ES-I3 (cell line): Measurements from ENCODE around the gene PCDHGC3.

Source experiments
- H3K36me3 ChIP-seq: 2 replicates; pipeline ENCODE4 v1.6.1; 2013; ENCODE audit warnings: mild to moderate bottlenecking, low read length, control low read depth, moderate library complexity; ENCODE audit not compliant: insufficient read depth
- H3K4me1 ChIP-seq: 2 replicates; pipeline ENCODE4 v1.6.1; 2013; ENCODE audit warnings: mild to moderate bottlenecking, control low read depth, low read length; ENCODE audit not compliant: insufficient read depth
- H3K9ac ChIP-seq: 2 replicates; pipeline ENCODE4 v1.6.1; 2013; ENCODE audit warnings: low read depth, mild to moderate bottlenecking, low read length, moderate library complexity
- H3K9me3 ChIP-seq: 2 replicates; pipeline ENCODE4 v1.6.1; 2013; ENCODE audit warnings: mild to moderate bottlenecking, low read length, moderate library complexity; ENCODE audit not compliant: control insufficient read depth, insufficient read depth

Gene PCDHGC3

GRCh38 chr5:141490771-141491170, 15.0 kb downstream of the PCDHGC3 start:
- Histone ChIP-seq H3K36me3 (no peaks in the 10 kb centered on the region), H3K9me3 (no peaks in the 10 kb centered on the region), H3K4me1 (peaks cover 27% of the 10 kb centered on the region), H3K9ac (no peak overlapping the region)

- Histone ChIP-seq H3K9me3 (no peaks in the 10 kb centered on the region), H3K4me1 (peaks cover 31% of the 10 kb centered on the region), H3K36me3 (no peaks in the 10 kb centered on the region), H3K9ac (no peak overlapping the region)
Observed at GRCh38 chr5:141491323-141492167, 15.8 kb downstream of the PCDHGC3 start.

DNA sequence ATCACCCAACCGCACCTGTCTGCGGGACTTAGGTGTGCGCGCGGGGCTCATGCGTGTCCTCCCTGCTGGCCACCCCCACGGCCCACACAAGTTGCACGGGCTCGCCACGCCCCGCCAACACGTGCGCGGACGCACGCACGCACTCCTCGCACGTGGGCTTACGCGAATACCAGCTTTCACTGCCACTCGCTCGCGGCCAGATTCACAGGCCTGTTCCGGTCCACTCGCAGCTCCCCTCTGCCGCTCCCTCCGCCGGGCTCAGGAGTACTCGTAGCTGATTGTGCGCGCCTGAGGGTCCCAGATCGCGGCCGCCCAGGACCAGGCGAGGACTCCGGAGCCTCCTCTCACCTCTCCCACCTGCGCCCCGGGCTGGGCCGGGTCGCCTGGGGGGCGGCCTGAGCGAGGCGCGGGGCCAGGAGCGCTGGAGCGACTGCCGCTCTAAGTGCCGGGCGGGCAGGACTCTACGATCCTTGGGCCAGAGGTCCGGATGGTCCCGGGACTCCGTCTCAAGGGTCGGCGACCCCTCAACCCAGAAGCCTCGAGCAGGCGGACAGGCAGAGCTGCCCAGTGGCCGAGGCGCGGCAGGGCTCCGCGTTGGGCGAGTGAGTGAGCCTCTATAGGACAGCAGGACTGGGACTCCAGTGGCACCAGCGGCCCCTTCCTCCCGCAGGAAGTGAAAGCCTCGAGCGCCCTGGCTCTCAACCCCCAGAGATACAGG, 16.6 kb downstream of the PCDHGC3 start:
- Histone ChIP-seq H3K4me1 (peaks cover 31% of the 10 kb centered on the region), H3K36me3 (no peaks in the 10 kb centered on the region), H3K9me3 (no peaks in the 10 kb centered on the region), H3K9ac (no peak overlapping the region)

DNA sequence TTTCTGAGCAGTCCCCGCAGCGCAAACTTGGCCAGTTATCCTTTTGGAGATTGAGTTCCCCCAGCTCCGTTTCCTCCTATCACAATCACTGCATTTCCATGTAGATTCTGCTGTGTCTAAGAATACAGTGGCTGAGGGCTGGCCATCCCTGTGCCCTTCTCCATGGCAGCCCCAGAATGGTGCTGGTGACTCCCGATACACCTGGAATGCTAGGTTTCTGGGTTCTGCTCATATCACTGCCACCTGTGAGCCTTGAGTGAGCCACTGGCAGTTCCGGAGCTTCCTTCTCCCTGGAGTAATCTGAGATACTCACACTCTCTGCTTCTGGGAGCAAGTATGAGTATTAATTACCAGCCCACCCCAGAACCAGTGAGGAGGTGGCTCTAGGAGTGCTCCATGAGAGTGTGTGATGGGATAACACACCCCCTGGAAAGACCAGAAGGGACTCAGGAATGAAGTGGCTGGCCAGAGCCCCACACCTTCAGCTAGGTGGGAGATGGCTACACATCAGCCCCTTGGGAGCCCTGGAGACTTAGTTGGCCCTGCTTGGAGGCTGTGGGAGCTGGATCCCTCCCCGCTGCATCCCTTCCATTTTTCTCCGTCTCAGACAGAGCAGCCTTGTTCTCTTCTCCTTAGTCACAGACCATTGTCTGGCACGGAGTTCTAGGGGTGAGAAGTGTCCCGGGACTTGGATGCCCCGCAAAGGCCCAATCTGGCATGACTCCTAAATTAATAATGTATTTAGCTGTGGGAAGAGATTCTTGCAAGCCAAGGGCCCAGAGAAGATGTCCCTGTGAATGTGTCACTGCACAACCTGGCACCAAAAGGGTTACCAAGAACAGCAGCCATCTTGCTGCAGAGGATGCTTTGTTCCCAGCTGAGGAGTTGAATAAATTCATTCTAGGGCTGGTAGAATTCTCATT, 18.0 kb downstream of the PCDHGC3 start:
- peak overlapping the region; percentile 56; the same call in 1 of the 2 replicates for H3K9ac ChIP-seq
- H3K36me3 ChIP-seq = no peaks in the 10 kb centered on the region
- H3K9me3 ChIP-seq = no peaks in the 10 kb centered on the region
- peaks cover 22% of the 10 kb centered on the region for H3K4me1 ChIP-seq

DNA sequence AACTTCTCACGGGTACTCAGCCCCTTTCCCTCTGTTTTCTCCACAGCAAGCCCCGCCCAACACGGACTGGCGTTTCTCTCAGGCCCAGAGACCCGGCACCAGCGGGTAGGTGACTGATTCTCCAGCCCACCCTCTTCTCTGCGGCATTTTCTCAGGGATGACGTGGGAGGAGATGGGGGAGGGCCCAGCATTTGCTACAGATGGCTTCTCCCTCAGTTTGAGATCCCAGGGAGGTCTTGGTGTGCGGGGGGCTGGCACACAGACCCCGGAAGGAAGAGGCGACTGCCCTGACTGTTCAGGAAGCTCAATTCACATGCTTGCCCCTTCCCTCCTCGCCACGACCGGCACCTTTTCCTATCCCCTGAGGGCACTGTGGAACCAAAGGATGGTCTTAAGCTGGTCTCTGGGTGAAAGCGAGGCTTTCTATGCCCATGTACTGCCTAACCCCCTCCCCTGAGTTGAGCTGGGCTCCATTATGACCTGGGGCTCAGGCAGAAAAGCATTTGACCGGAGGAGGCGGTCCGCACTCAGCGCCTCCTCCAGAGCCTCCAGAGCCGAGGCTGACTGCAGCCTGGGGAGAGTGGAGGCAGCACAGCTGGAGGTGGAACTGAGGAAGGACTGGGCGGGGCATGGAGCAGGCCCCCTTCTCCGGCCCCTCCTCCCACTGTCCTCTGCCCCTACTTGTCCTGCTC, 19.1 kb downstream of the PCDHGC3 start:
- peak overlapping the region; percentile 56 for H3K9ac ChIP-seq
- H3K9me3 ChIP-seq = no peaks in the 10 kb centered on the region
- H3K4me1 ChIP-seq = peaks cover 18% of the 10 kb centered on the region
- H3K36me3 ChIP-seq = no peaks in the 10 kb centered on the region

GRCh38 chr5:141495453-141495811, 19.7 kb downstream of the PCDHGC3 start:
- H3K9ac ChIP-seq = peak overlapping the region; percentile 56
- H3K9me3 ChIP-seq = no peaks in the 10 kb centered on the region
- H3K4me1 ChIP-seq = peaks cover 18% of the 10 kb centered on the region
- H3K36me3 ChIP-seq = no peaks in the 10 kb centered on the region

GRCh38 chr5:141496038-141496437, 20.3 kb downstream of the PCDHGC3 start:
- Histone ChIP-seq H3K9ac (no peak overlapping the region; the same call in 1 of the 2 replicates), H3K4me1 (peaks cover 18% of the 10 kb centered on the region), H3K9me3 (no peaks in the 10 kb centered on the region), H3K36me3 (no peaks in the 10 kb centered on the region)

GRCh38 chr5:141501761-141502160, 26.0 kb downstream of the PCDHGC3 start:
- no peaks in the 10 kb centered on the region for H3K9me3 ChIP-seq
- H3K4me1 ChIP-seq = no peaks in the 10 kb centered on the region
- H3K9ac ChIP-seq = no peak overlapping the region
- H3K36me3 ChIP-seq = no peaks in the 10 kb centered on the region

GRCh38 chr5:141503681-141504080, 27.9 kb downstream of the PCDHGC3 start:
- Histone ChIP-seq H3K9me3 (no peaks in the 10 kb centered on the region), H3K4me1 (peaks cover 11% of the 10 kb centered on the region), H3K9ac (no peak overlapping the region), H3K36me3 (no peaks in the 10 kb centered on the region)

- peaks cover 12% of the 10 kb centered on the region for H3K4me1 ChIP-seq
- no peaks in the 10 kb centered on the region for H3K36me3 ChIP-seq
- no peak overlapping the region for H3K9ac ChIP-seq
- no peaks in the 10 kb centered on the region for H3K9me3 ChIP-seq
Observed at GRCh38 chr5:141504216-141504615, 28.4 kb downstream of the PCDHGC3 start.

DNA sequence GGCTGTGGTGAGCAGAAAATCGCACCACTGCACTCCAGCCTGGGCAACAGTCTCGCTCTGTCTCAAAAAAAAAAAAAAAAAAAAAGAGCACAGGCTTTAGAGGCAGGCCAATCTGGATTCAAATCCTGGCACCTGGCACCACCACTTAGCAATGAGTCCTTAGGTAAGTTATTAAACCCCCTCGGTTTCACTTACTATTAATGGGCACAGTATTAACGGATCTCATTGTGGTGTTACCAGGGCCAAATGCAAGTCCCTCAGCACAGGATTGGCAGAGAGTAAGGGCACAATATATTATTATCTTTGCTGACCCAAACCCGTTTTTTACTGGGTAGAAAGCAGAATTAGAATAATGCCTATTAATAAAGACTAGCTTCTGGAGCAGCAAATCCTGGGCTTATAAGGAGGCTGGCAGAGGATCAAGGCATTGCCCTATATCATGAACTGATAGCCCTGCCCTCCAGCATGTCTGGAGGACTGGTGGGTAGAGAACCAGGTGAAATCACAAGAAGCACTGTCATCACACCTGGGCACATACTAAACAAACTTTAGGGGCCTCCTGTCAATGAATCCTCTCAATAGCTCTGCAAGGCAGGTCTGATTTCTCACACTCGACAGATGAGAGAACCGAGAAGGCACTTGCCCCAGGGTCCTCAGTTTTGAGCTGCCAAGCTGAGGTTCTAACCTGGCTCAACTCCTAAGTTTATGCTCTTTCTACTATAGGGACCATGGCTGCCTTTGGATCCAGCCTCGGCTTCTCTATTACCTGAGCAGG, 30.8 kb downstream of the PCDHGC3 start:
- H3K9ac ChIP-seq = no peak overlapping the region
- H3K4me1 ChIP-seq = peaks cover 19% of the 10 kb centered on the region
- no peaks in the 10 kb centered on the region for H3K9me3 ChIP-seq
- no peaks in the 10 kb centered on the region for H3K36me3 ChIP-seq

GRCh38 chr5:141507387-141508091, 31.8 kb downstream of the PCDHGC3 start:
- Histone ChIP-seq H3K9ac (no peak overlapping the region), H3K4me1 (peaks cover 19% of the 10 kb centered on the region), H3K9me3 (no peaks in the 10 kb centered on the region), H3K36me3 (no peaks in the 10 kb centered on the region)

DNA sequence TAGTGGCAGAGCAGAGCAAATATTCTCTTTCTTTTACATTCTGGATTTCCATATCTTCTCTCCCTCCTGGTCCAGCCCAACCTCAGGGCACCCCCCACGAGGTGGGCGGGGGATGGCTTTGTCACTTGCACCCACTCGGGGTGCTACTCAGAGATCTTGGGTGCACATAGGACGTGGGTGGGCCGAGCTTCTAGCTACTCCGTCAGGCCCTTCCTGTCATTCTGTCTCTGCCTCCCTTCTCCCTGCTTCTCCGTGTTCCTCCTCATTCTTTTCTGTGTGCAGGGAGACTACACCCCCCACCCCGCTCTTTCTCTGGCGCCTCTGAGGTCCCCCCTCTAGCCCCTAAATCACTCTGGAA, 32.7 kb downstream of the PCDHGC3 start:
- peaks cover 19% of the 10 kb centered on the region for H3K4me1 ChIP-seq
- H3K9ac ChIP-seq = peak overlapping the region; percentile 34

More for the DNA sequence above, 32.7 kb downstream of the PCDHGC3 start:
- Histone ChIP-seq H3K9me3 (no peaks in the 10 kb centered on the region), H3K36me3 (no peaks in the 10 kb centered on the region)
